HUES6 (cell line): ENCODE data around the gene PLCB2.
A peak's percentile ranks its signal among the peaks of the same experiment; 100 is the strongest.

ENCODE experiments used
- H3K27ac ChIP-seq: 2 replicates; pipeline ENCODE4 v1.7.0; 2013; ENCODE audit warnings: low read depth, mild to moderate bottlenecking, low read length, inconsistent platforms
- H3K27me3 ChIP-seq: 2 replicates; pipeline ENCODE4 v1.6.1; 2013; ENCODE audit warnings: low read length; ENCODE audit not compliant: control insufficient read depth, insufficient read depth
- H3K36me3 ChIP-seq: 2 replicates; pipeline ENCODE4 v1.6.1; 2013; ENCODE audit warnings: low read length; ENCODE audit not compliant: control insufficient read depth, insufficient read depth
- H3K4me1 ChIP-seq: 2 replicates; pipeline ENCODE4 v1.6.1; 2013; ENCODE audit warnings: low read length; ENCODE audit not compliant: control insufficient read depth, insufficient read depth
- H3K4me3 ChIP-seq: 2 replicates; pipeline ENCODE4 v1.5.1; 2013; ENCODE audit warnings: low read depth, low read length
- H3K9ac ChIP-seq: one replicate; pipeline ENCODE4 v1.6.1; 2013; ENCODE audit warnings: mild to moderate bottlenecking, low read length
- H3K9me3 ChIP-seq: 2 replicates; pipeline ENCODE4 v1.6.1; 2013; ENCODE audit warnings: low read depth, low read length; ENCODE audit not compliant: control insufficient read depth, insufficient read depth

The PLCB2 gene

GRCh38 chr15:40347559-40348473 is 40.1 kb upstream of the PLCB2 start:
- H3K4me1 ChIP-seq, result peaks cover 5% of the 10 kb centered on the region; the same call in 1 of the 2 replicates
- H3K9me3 ChIP-seq, result no peaks in the 10 kb centered on the region
- no peak overlapping the region for H3K27ac ChIP-seq
- H3K27me3 ChIP-seq, result no peaks in the 10 kb centered on the region
- no peak overlapping the region for H3K9ac ChIP-seq
- no peaks in the 10 kb centered on the region for H3K36me3 ChIP-seq
- H3K4me3 ChIP-seq, result no peak overlapping the region

- Histone ChIP-seq H3K9ac (no peak overlapping the region), H3K4me3 (no peak overlapping the region), H3K4me1 (peaks cover 5% of the 10 kb centered on the region; the same call in 1 of the 2 replicates), H3K9me3 (no peaks in the 10 kb centered on the region), H3K27ac (no peak overlapping the region), H3K36me3 (no peaks in the 10 kb centered on the region), H3K27me3 (no peaks in the 10 kb centered on the region)
Measured at GRCh38 chr15:40346579-40347558, 39.1 kb upstream of the PLCB2 start.

GRCh38 chr15:40345867-40346578 is 38.3 kb upstream of the PLCB2 start:
- no peaks in the 10 kb centered on the region for H3K9me3 ChIP-seq
- H3K27ac ChIP-seq, result no peak overlapping the region
- no peak overlapping the region for H3K9ac ChIP-seq
- H3K4me3 ChIP-seq, result no peak overlapping the region
- peaks cover 8% of the 10 kb centered on the region; the same call in 1 of the 2 replicates for H3K4me1 ChIP-seq
- H3K27me3 ChIP-seq, result no peaks in the 10 kb centered on the region
- no peaks in the 10 kb centered on the region for H3K36me3 ChIP-seq

- Histone ChIP-seq H3K27ac (no peak overlapping the region), H3K36me3 (no peaks in the 10 kb centered on the region), H3K4me1 (peaks cover 15% of the 10 kb centered on the region), H3K4me3 (no peak overlapping the region), H3K9me3 (no peaks in the 10 kb centered on the region), H3K27me3 (no peaks in the 10 kb centered on the region), H3K9ac (no peak overlapping the region)
Measured at GRCh38 chr15:40345225-40345866, 37.6 kb upstream of the PLCB2 start.

- Histone ChIP-seq H3K4me1 (peaks cover 22% of the 10 kb centered on the region), H3K9ac (no peak overlapping the region), H3K27me3 (no peaks in the 10 kb centered on the region), H3K9me3 (no peaks in the 10 kb centered on the region), H3K27ac (no peak overlapping the region), H3K4me3 (no peak overlapping the region), H3K36me3 (no peaks in the 10 kb centered on the region)
Measured at GRCh38 chr15:40344631-40345120, 36.9 kb upstream of the PLCB2 start.

- H3K36me3 ChIP-seq, result no peaks in the 10 kb centered on the region
- peaks cover 24% of the 10 kb centered on the region for H3K4me1 ChIP-seq
- H3K9ac ChIP-seq, result no peak overlapping the region
- no peak overlapping the region for H3K4me3 ChIP-seq
- H3K27ac ChIP-seq, result no peak overlapping the region
- no peaks in the 10 kb centered on the region for H3K9me3 ChIP-seq
- no peaks in the 10 kb centered on the region for H3K27me3 ChIP-seq
Measured at GRCh38 chr15:40344217-40344616, 36.5 kb upstream of the PLCB2 start.

GRCh38 chr15:40343512-40343911 is 35.8 kb upstream of the PLCB2 start:
- H3K9me3 ChIP-seq, result no peaks in the 10 kb centered on the region
- no peak overlapping the region for H3K4me3 ChIP-seq
- H3K36me3 ChIP-seq, result no peaks in the 10 kb centered on the region
- H3K27ac ChIP-seq, result no peak overlapping the region
- H3K4me1 ChIP-seq, result peaks cover 24% of the 10 kb centered on the region
- H3K27me3 ChIP-seq, result no peaks in the 10 kb centered on the region
- no peak overlapping the region for H3K9ac ChIP-seq

- H3K4me1 ChIP-seq, result peaks cover 29% of the 10 kb centered on the region
- no peak overlapping the region for H3K4me3 ChIP-seq
- H3K9ac ChIP-seq, result no peak overlapping the region
- no peaks in the 10 kb centered on the region for H3K27me3 ChIP-seq
- no peaks in the 10 kb centered on the region for H3K9me3 ChIP-seq
- no peak overlapping the region for H3K27ac ChIP-seq
- H3K36me3 ChIP-seq, result no peaks in the 10 kb centered on the region
Measured at GRCh38 chr15:40342416-40343320, 34.9 kb upstream of the PLCB2 start.

GRCh38 chr15:40340740-40341400 is 33.1 kb upstream of the PLCB2 start, which contains the start of gene CCDC9B:
Gene CCDC9B, minus strand, starts transcription at chr15:40340939. Its CDS starts 120 bp downstream, at chr15:40340819.
- H3K9ac ChIP-seq, result no peak within 1 kb of the TSS
- no peak within 1 kb of the TSS for H3K4me3 ChIP-seq
- no peaks in the 10 kb centered on the region for H3K36me3 ChIP-seq
- peaks cover 34% of the 10 kb centered on the region for H3K4me1 ChIP-seq
- H3K27me3 ChIP-seq, result no peaks in the 10 kb centered on the region
- H3K9me3 ChIP-seq, result no peaks in the 10 kb centered on the region
- H3K27ac ChIP-seq, result peak within 1 kb of the TSS; percentile 9; the same call in 1 of the 2 replicates
